Spleen (tissue), 11 donors: Measurements from ENCODE around the gene GGN. TPM values are rescaled to one million over a fixed set of nuclear protein-coding genes. Genes with fewer than 3 reads are reported as not detected.

ENCODE experiments used
- DNase-seq: peaks from one replicate; pipeline ENCODE4 v3.0.0-alpha.2; 2020
- H3K27ac ChIP-seq, 8 donors: fragments of 200-600 bp; sonication (generic) in 7 of 8; 1 replicate in 4 of 8; 2 replicates in 4 of 8; pipeline versions ENCODE4 v1.5.0 to v1.8.0; 2016 to 2021; ENCODE audit warnings: inconsistent platforms in 4 of 8, mild to moderate bottlenecking in 4 of 8, moderate library complexity in 1 of 8
- H3K27me3 ChIP-seq, 7 donors: fragments of 200-600 bp; sonication (generic) in 6 of 7; replicated peaks in 1 of 7; 1 replicate in 4 of 7; 2 replicates in 3 of 7; pipeline versions ENCODE4 v1.5.0 to v1.8.0; 2016 to 2021; ENCODE audit warnings: inconsistent platforms in 3 of 7, mild to moderate bottlenecking in 1 of 7
- H3K36me3 ChIP-seq, 6 donors: fragments of 200-600 bp; sonication (generic) in 5 of 6; 1 replicate in 4 of 6; 2 replicates in 2 of 6; pipeline versions ENCODE4 v1.5.0 to v1.8.0; 2016 to 2021; ENCODE audit warnings: inconsistent platforms in 2 of 6
- H3K4me1 ChIP-seq, 6 donors: fragments of 200-600 bp; sonication (generic) in 5 of 6; 1 replicate in 3 of 6; 2 replicates in 3 of 6; pipeline versions ENCODE4 v1.5.0 to v1.8.0; 2016 to 2021; ENCODE audit warnings: inconsistent platforms in 3 of 6
- H3K4me3 ChIP-seq, 8 donors: fragments of 200-600 bp; sonication (generic) in 7 of 8; 1 replicate in 4 of 8; 2 replicates in 4 of 8; pipeline versions ENCODE4 v1.5.0 to v1.8.0; 2016 to 2021; ENCODE audit warnings: inconsistent platforms in 4 of 8, mild to moderate bottlenecking in 4 of 8, moderate library complexity in 2 of 8
- H3K9me3 ChIP-seq, 8 donors: fragments of 200-600 bp; sonication (generic) in 7 of 8; 1 replicate in 4 of 8; 2 replicates in 4 of 8; pipeline versions ENCODE4 v1.5.0 to v1.8.0; 2016 to 2021; ENCODE audit warnings: inconsistent platforms in 4 of 8
- CTCF ChIP-seq, 11 experiments: fragments of 200-600 bp in 7 of 11; fragments of 450-650 bp in 4 of 11; sonication (generic) in 4 of 11; IDR thresholded peaks in 8 of 11; conservative IDR thresholded peaks in 3 of 11; 1 replicate in 7 of 11; 2 replicates in 4 of 11; pipeline versions ENCODE4 v1.4.0 to v1.8.0; 2016 to 2021; ENCODE audit warnings: antibody characterized with exemption in 11 of 11, inconsistent platforms in 4 of 11, mild to moderate bottlenecking in 1 of 11
- POLR2A ChIP-seq, 3 donors: fragments of 450-650 bp; IDR thresholded peaks; one replicate each; pipeline ENCODE4 v1.5.1; 2017; ENCODE audit warnings: antibody characterized with exemption in 3 of 3, mild to moderate bottlenecking in 1 of 3
- POLR2AphosphoS5 ChIP-seq, 3 donors: sonication (generic); formaldehyde crosslinking; IDR thresholded peaks; one replicate each; pipeline ENCODE4 v1.5.1; 2017; ENCODE audit warnings: antibody characterized with exemption in 3 of 3
- WGBS, 5 donors: extraction: QIAGEN DNeasy Blood & Tissue Kit in 3 of 5; methylation state at CpG; one replicate each; pipeline versions ENCODE4 v1.1.5 to v1.1.7; 2013 to 2018; 5-methylcytosine and 5-hydroxymethylcytosine counted together
- intact Hi-C: fragments of 100-400 bp; cut with DNase I; formaldehyde crosslinking; loops from one replicate; pipeline ENCODE4 v1.15.0; 2023; ENCODE audit warnings: low total_unique reads
- polyA plus RNA-seq, 3 donors: library from polyadenylated mRNA; stranded (reverse); fragments of 200-250 nt; gene quantifications; one replicate each; pipeline ENCODE4 v1.2.1, GENCODE V29; 2013
- total RNA-seq, 7 donors: library from RNA; depleted of rRNA in 3 of 7; stranded (reverse); fragments of >200 nt in 3 of 7; fragmentation: NEBNext Ultra II Directional in 4 of 7; extraction: Animal tissue kit (Norgen Biotek cat#: 25700) in 4 of 7; gene quantifications; one replicate each; pipeline versions ENCODE4 v1.1.0 to v1.2.1, GENCODE V29; 2016 to 2021
- donor health status: healthy with polysubstance abuse.
- donor health status: DM: no; HTN: no; CAD: no; lungs with moderate emphysema.
- donor health status: DM: no; HTN: no; CAD: no.
- donor health status: Bipolar disorder and iron deficiency.
- donor health status: healthy.
- donor health status: DM: no; HTN: no; CAD: no.
- donor health status: DM: yes; HTN: yes; CAD: no.

The GGN gene
- total and polyA plus RNA-seq, 10 donors: 0.08 to 0.19 TPM; not detected in 8

DNA sequence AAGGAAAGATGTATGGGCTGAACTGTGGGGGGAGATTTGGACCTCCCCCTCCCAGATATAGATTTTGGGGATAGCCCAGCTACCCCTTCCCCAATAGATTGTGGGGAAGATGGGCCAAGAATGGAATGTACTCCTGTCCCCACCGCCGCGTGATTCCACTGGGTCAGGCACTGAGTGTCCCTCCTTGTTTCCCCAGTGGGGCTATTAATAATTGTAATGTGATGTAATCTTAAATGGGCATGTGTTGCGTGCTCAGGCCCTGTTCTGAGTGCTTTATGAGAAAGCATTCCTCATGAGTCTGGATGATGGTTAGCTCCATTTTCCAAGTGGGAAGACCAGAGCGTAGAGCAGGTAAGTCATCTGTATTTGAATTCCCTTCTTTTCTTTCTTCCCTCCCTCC lies 12.1 kb downstream of the GGN start:
- intact Hi-C loops: no loop called here
- H3K9me3 ChIP-seq: no peaks in the 10 kb centered on the region
- H3K27me3 ChIP-seq: no peaks in the 10 kb centered on the region
- peaks cover 12 to 40% (median 26%) of the 10 kb centered on the region in 6 donors for H3K4me1 ChIP-seq
- H3K36me3 ChIP-seq: peaks cover 3 to 48% (median 33%) of the 10 kb centered on the region in 6 donors
- TF ChIP-seq POLR2A (IDR thresholded peaks at IDR 0.05) (no peak), CTCF (IDR thresholded peaks at IDR 0.05 in 8 of 11, conservative IDR thresholded peaks at IDR 0.05 in 3 of 11) (no peak), POLR2AphosphoS5 (IDR thresholded peaks at IDR 0.05) (no peak)
- H3K27ac ChIP-seq: no peak overlapping the region
- 90 to 97% (median 94%) methylated on average over 5 of the region's 5 CpGs for WGBS, 5 donors
- no peak for DNase-seq
- H3K4me3 ChIP-seq: peak overlapping the region; percentile 72 to 92 (median 87)

GRCh38 chr19:38375098-38375493 lies 12.7 kb downstream of the GGN start:
- no peak for DNase-seq
- Histone ChIP-seq H3K9me3 (no peaks in the 10 kb centered on the region), H3K4me1 (peaks cover 12 to 40% (median 26%) of the 10 kb centered on the region in 6 donors), H3K27me3 (no peaks in the 10 kb centered on the region), H3K27ac (peak overlapping the region; percentile 88 to 97 (median 92)), H3K4me3 (peak overlapping the region; percentile 72 to 92 (median 87)), H3K36me3 (peaks cover 3 to 42% (median 28%) of the 10 kb centered on the region in 6 donors)
- intact Hi-C loops: no loop called here
- 1 to 3% (median 2%) methylated on average over 18 of the region's 18 CpGs for WGBS, 5 donors
- TF ChIP-seq POLR2AphosphoS5 (IDR thresholded peaks at IDR 0.05) (no peak), CTCF (IDR thresholded peaks at IDR 0.05 in 8 of 11, conservative IDR thresholded peaks at IDR 0.05 in 3 of 11) (no peak), POLR2A (IDR thresholded peaks at IDR 0.05) (no peak)

DNA sequence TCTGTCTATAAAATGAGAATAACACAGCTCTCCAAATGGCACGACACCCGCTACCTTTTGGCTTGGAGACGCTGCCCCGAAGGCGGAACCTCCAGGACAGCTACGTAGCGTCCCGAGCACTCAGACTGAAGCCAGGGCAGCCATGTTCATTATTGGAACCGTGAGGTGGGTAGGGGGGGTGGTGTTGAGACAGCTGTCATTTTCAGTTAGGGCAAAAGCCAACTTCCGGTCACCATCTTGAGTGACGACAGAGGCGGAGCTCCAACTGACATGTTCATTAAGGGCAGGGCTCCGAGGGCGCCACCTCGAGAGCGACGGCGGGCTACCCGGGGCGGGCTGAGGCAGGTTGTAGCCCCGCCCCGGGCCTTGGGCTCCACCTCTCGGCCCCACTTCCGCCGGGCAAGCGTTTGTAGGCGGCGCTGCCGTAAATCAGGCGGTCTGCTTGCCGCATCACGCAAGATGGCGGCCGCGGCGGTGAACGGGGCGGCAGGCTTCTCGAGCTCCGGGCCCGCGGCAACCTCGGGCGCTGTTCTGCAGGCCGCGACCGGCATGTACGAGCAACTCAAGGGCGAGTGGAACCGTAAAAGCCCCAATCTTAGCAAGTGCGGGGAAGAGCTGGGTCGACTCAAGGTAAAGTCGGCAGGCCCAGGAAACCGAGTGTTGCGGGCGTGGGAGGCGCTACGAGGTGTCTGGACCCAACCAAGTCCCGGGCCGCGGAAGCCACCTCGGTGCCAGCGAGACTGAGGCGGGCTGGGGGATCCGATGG lies 13.3 kb downstream of the GGN start, which contains the start of gene PSMD8:
TSS of gene PSMD8 (plus strand) at position 240 of the 766 bp plus-strand sequence. CDS start at position 271, 31 bp downstream.
- WGBS, 5 donors: 0% methylated on average over 25 to 65 of the region's 65 CpGs
- Histone ChIP-seq H3K36me3 (peaks cover 0 to 36% (median 22%) of the 10 kb centered on the region in 6 donors), H3K27ac (peak within 1 kb of the TSS; percentile 88 to 97 (median 92)), H3K27me3 (no peaks in the 10 kb centered on the region), H3K9me3 (no peaks in the 10 kb centered on the region), H3K4me1 (peaks cover 12 to 40% (median 26%) of the 10 kb centered on the region in 6 donors), H3K4me3 (peak within 1 kb of the TSS; percentile 72 to 92 (median 87))
- intact Hi-C loops: loop anchor here (5.0 kb wide), 1 partner anchor 37 kb away; the partner anchor contains the start of gene CATSPERG
- peak; percentile 100 for DNase-seq
- peak; percentile 78 to 84 (median 83) for TF ChIP-seq POLR2A (IDR thresholded peaks at IDR 0.05)
- peak in 9 of 11 experiments; percentile 5 to 78 (median 49) for TF ChIP-seq CTCF (IDR thresholded peaks at IDR 0.05 in 8 of 11, conservative IDR thresholded peaks at IDR 0.05 in 3 of 11)
- TF ChIP-seq POLR2AphosphoS5 (IDR thresholded peaks at IDR 0.05): peak; percentile 97 to 99 (median 97)

DNA sequence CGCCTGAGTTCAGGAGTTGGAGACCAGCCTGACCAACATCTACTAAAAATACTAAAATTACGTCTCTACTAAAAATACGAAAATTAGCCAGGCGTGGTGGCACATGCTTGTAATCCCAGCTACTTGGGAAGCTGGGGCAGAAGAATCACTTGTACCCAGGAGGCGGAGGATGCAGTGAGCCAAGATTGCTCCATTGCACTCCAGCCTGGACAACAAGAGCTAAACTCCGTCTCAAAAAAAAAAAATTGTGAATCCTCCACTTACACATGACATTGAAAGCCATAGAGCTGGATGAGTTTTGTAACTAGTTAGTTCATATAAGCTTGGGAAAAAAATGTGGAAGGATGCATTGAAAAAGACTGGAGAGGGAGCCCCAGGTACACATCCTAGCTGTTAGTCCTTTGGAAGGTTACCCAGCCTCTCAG lies 13.9 kb downstream of the GGN start:
- H3K4me3 ChIP-seq: peak overlapping the region in 7 of 8 donors; percentile 10 to 92 (median 83)
- no peaks in the 10 kb centered on the region for H3K9me3 ChIP-seq
- peaks cover 0 to 3% (median 0%) of the 10 kb centered on the region in 7 donors for H3K27me3 ChIP-seq
- TF ChIP-seq POLR2A (IDR thresholded peaks at IDR 0.05): no peak
- TF ChIP-seq CTCF (IDR thresholded peaks at IDR 0.05 in 8 of 11, conservative IDR thresholded peaks at IDR 0.05 in 3 of 11): no peak
- no peak for TF ChIP-seq POLR2AphosphoS5 (IDR thresholded peaks at IDR 0.05)
- H3K27ac ChIP-seq: peak overlapping the region; percentile 84 to 97 (median 92)
- DNase-seq: no peak
- H3K36me3 ChIP-seq: peaks cover 0 to 30% (median 16%) of the 10 kb centered on the region in 6 donors
- intact Hi-C loops: loop anchor here (5.0 kb wide), 1 partner anchor 37 kb away; the partner anchor contains the start of gene CATSPERG
- 72 to 83% (median 76%) methylated on average over 6 of the region's 6 CpGs for WGBS, 5 donors
- H3K4me1 ChIP-seq: peaks cover 12 to 40% (median 26%) of the 10 kb centered on the region in 6 donors
